HepG2 (cell line): ENCODE measurements around the gene HEY2. TPM values are rescaled to one million over a fixed set of nuclear protein-coding genes. Genes with fewer than 3 reads are reported as not detected.

Experiments
- ATAC-seq: fragments of 200-7000 bp; cut with Tn5 transposase; 3 replicates; pipeline ENCODE4 v1.9.1; 2020; ENCODE audit warnings: mild to moderate bottlenecking, moderate library complexity
- BruUV-seq: library from RNA; stranded (reverse); fragments of 400-500 nt; replicated peaks from 2 replicates; lab custom pipeline; 2021; lab: Mats Ljungman, UMichigan
- CTCF ChIA-PET: fragments of 300-600 bp; formaldehyde crosslinking; extraction: SDS; loops from one replicate; lab custom pipeline; 2021; ENCODE audit warnings: low total read pairs, inconsistent platforms, low intra/inter-chr PET ratio; lab: Yijun Ruan, JAX
- POLR2A ChIA-PET: fragments of 350-600 bp; sonication (Branson Sonifier 250); formaldehyde crosslinking; loops from one replicate; lab custom pipeline; 2020; ENCODE audit warnings: antibody characterized with exemption, inconsistent platforms; lab: Yijun Ruan, JAX
- DNase-seq: peaks from one replicate; pipeline ENCODE4 v3.0.0-alpha.2; 2015; ENCODE audit warnings: low spot score
- FAIRE-seq: peaks from 3 replicates; lab custom pipeline; 2011; peaks lifted over from hg19 to GRCh38; lab: Jason Lieb, UNC
- H2AFZ ChIP-seq: one replicate; pipeline ENCODE4 v1.6.1; 2011; ENCODE audit warnings: low read length, inconsistent platforms
- H3K27ac ChIP-seq: fragments of 300-600 bp; 3 replicates; pipeline ENCODE4 v1.8.0; 2011; ENCODE audit warnings: mixed run types, mild to moderate bottlenecking, mixed read lengths, low read length, inconsistent platforms; ENCODE audit not compliant: insufficient read depth; ENCODE audit errors: extremely low read length
- H3K27me3 ChIP-seq, 2 experiments: fragments of 200-600 bp in 1 of 2; 2 replicates in 1 of 2; 3 replicates in 1 of 2; pipeline versions ENCODE4 v1.6.0 to v1.8.0; 2011; ENCODE audit warnings: low read length in 2 of 2, mild to moderate bottlenecking in 2 of 2, moderate library complexity in 2 of 2, inconsistent platforms in 1 of 2; ENCODE audit not compliant: insufficient read depth in 2 of 2, control insufficient read depth in 1 of 2
- H3K36me3 ChIP-seq, 2 experiments: fragments of 200-600 bp in 1 of 2; replicated peaks in 1 of 2; 2 replicates in 1 of 2; 3 replicates in 1 of 2; pipeline versions ENCODE4 v1.5.1 to v1.8.0; 2011; ENCODE audit warnings: low read length in 2 of 2, inconsistent platforms in 1 of 2; ENCODE audit not compliant: insufficient read depth in 2 of 2, control insufficient read depth in 1 of 2
- H3K4me1 ChIP-seq: 2 replicates; pipeline ENCODE4 v1.5.1; 2012; ENCODE audit warnings: low read length, inconsistent platforms; ENCODE audit not compliant: insufficient read depth
- H3K4me2 ChIP-seq: 2 replicates; pipeline ENCODE4 v1.6.0; 2011; ENCODE audit warnings: low read depth, low read length, inconsistent platforms
- H3K4me3 ChIP-seq, 3 experiments: fragments of 200-600 bp in 1 of 3; sonication (generic), shearing (Covaris generic) in 1 of 3; replicated peaks in 1 of 3; 2 replicates each; pipeline ENCODE4 v1.5.1; 2011 to 2016; ENCODE audit warnings: low read length in 3 of 3, inconsistent platforms in 2 of 3, low read depth in 2 of 3, mild to moderate bottlenecking in 2 of 3, control low read depth in 1 of 3, mixed read lengths in 1 of 3; ENCODE audit not compliant: insufficient read depth in 1 of 3
- H3K79me2 ChIP-seq: one replicate; pipeline ENCODE4 v1.6.1; 2011; ENCODE audit warnings: low read length, inconsistent platforms; ENCODE audit not compliant: insufficient read depth
- H3K9ac ChIP-seq: 2 replicates; pipeline ENCODE4 v1.6.0; 2011; ENCODE audit warnings: mild to moderate bottlenecking, low read depth, low read length, inconsistent platforms; ENCODE audit not compliant: insufficient read depth
- H3K9me3 ChIP-seq: 2 replicates; pipeline ENCODE4 v1.5.1; 2012; ENCODE audit warnings: mild to moderate bottlenecking, low read length
- H4K20me1 ChIP-seq: 2 replicates; pipeline ENCODE4 v1.6.0; 2011; ENCODE audit warnings: inconsistent platforms, mild to moderate bottlenecking, low read length, moderate library complexity; ENCODE audit not compliant: insufficient read depth
- ADNP ChIP-seq: sonication (generic); formaldehyde crosslinking; IDR thresholded peaks from 2 replicates; pipeline ENCODE4 v1.4.0; 2020; ENCODE audit warnings: missing genetic modification reagents
- FIP1L1 ChIP-seq: fragments of 200-400 bp; formaldehyde crosslinking; IDR thresholded peaks from 2 replicates; pipeline ENCODE4 v1.6.1; 2018; ENCODE audit warnings: low read depth, mild to moderate bottlenecking, low read length, moderate library complexity, borderline replicate concordance; ENCODE audit not compliant: insufficient read depth
- FOXP1 ChIP-seq, 2 experiments: fragments of 450-650 bp in 1 of 2; IDR thresholded peaks; 2 replicates each; pipeline ENCODE4 v1.6.1; 2017 to 2018; ENCODE audit warnings: antibody characterized with exemption in 1 of 2
- NCOA1 ChIP-seq: sonication (generic); formaldehyde crosslinking; IDR thresholded peaks from 2 replicates; pipeline ENCODE4 v1.9.0; 2021; ENCODE audit warnings: missing genetic modification reagents
- SIN3B ChIP-seq: fragments of 150-350 bp; IDR thresholded peaks from 2 replicates; pipeline ENCODE4 v1.6.1; 2014; ENCODE audit warnings: low read length
- ZBTB34 ChIP-seq: sonication (generic); formaldehyde crosslinking; IDR thresholded peaks from 2 replicates; pipeline ENCODE4 v1.8.0; 2022; ENCODE audit warnings: mild to moderate bottlenecking, missing genetic modification reagents
- ZBTB42 ChIP-seq: sonication (generic); formaldehyde crosslinking; IDR thresholded peaks from 2 replicates; pipeline ENCODE4 v1.5.0; 2020; ENCODE audit warnings: mild to moderate bottlenecking, missing genetic modification reagents
- ZFY ChIP-seq: sonication (generic); formaldehyde crosslinking; IDR thresholded peaks from 2 replicates; pipeline ENCODE4 v1.4.0; 2020; ENCODE audit warnings: missing genetic modification reagents
- ZNF253 ChIP-seq: sonication (generic); formaldehyde crosslinking; IDR thresholded peaks from 2 replicates; pipeline ENCODE4 v1.8.0; 2022; ENCODE audit warnings: mild to moderate bottlenecking, missing genetic modification reagents, borderline replicate concordance
- ZNF274 ChIP-seq: sonication (generic); formaldehyde crosslinking; IDR thresholded peaks from 2 replicates; pipeline ENCODE4 v1.5.1; 2020; ENCODE audit warnings: mild to moderate bottlenecking, missing genetic modification reagents
- ZNF513 ChIP-seq: sonication (generic); formaldehyde crosslinking; conservative IDR thresholded peaks from 2 replicates; pipeline ENCODE4 v1.5.0; 2020; ENCODE audit warnings: missing genetic modification reagents
- ZNF710 ChIP-seq: sonication (generic); formaldehyde crosslinking; IDR thresholded peaks from 2 replicates; pipeline ENCODE4 v1.5.0; 2020; ENCODE audit warnings: mild to moderate bottlenecking, missing genetic modification reagents, borderline replicate concordance
- ZNF740 ChIP-seq: sonication (generic); formaldehyde crosslinking; IDR thresholded peaks from 2 replicates; pipeline ENCODE4 v1.4.0; 2020; ENCODE audit warnings: missing genetic modification reagents
- ZNF781 ChIP-seq: sonication (generic); formaldehyde crosslinking; IDR thresholded peaks from 2 replicates; pipeline ENCODE4 v1.5.1; 2020; ENCODE audit warnings: borderline replicate concordance, mild to moderate bottlenecking, missing genetic modification reagents; ENCODE audit errors: not compliant biosample characterization
- WGBS: methylation state at CpG from one replicate; pipeline ENCODE4 v1.1.6; 2017; ENCODE audit warnings: low lambda C conversion rate; 5-methylcytosine and 5-hydroxymethylcytosine counted together
- in situ Hi-C: cut with HindIII; loops from 2 replicates; pipeline ENCODE4 v1.10.0; 2017; ENCODE audit warnings: low pct_unique_long_range_greater_than_20kb; ENCODE audit not compliant: extremely low pct_ligation_motif_present
- intact Hi-C: fragments of 100-400 bp; cut with micrococcal nuclease; formaldehyde crosslinking; loops from one replicate; pipeline ENCODE4 v1.10.0; 2022; ENCODE audit not compliant: unreplicated experiment
- polyA plus RNA-seq, 8 experiments: library from polyadenylated mRNA; depleted of rRNA in 3 of 8; stranded (reverse) in 7 of 8; unstranded in 1 of 8; fragments of >200 nt; fragmentation: Illumina TruSeq in 4 of 8; extraction: Trizol in 4 of 8; gene quantifications; 2 replicates each; pipeline versions ENCODE4 v1.2.1 to v1.2.3, GENCODE V29; 2011 to 2016; ENCODE audit warnings: low read depth in 4 of 8, missing spikeins in 1 of 8, mixed read lengths in 1 of 8; ENCODE audit not compliant: insufficient read depth in 1 of 8
- total RNA-seq, 5 experiments: library from RNA; depleted of rRNA; stranded (reverse); fragments of >200 nt; fragmentation: Illumina TruSeq; extraction: Trizol; gene quantifications; 2 replicates each; pipeline ENCODE4 v1.2.3, GENCODE V29; 2016; ENCODE audit warnings: low read depth in 1 of 5

The HEY2 gene
- total and polyA plus RNA-seq, 2 of the 13 experiments (the other 11 are each of a cell fraction or from before 2014, with no cell fraction given), result 0.04 TPM

- TF ChIP-seq ZBTB34 (CRISPR knock-in tag), result no peak
- no peak for TF ChIP-seq ZNF781
- TF ChIP-seq FIP1L1, result no peak
- TF ChIP-seq FOXP1 (IDR thresholded peaks at IDR 0.05), result no peak
- no peak for TF ChIP-seq FOXP1 (CRISPR knock-in tag; IDR thresholded peaks at IDR 0.05)
- no peak for TF ChIP-seq ZNF274 (CRISPR knock-in tag)
- no peak for TF ChIP-seq ZBTB42 (CRISPR knock-in tag)
- no peak for TF ChIP-seq ZNF710 (CRISPR knock-in tag)
Measured at GRCh38 chr6:125797120-125797885, 47.9 kb downstream of the HEY2 start (continued).

- Histone ChIP-seq H3K27ac (no peak overlapping the region), H2AFZ (no peak overlapping the region), H3K4me2 (no peak overlapping the region), H3K79me2 (peaks cover 18% of the 10 kb centered on the region), H3K9me3 (no peaks in the 10 kb centered on the region), H4K20me1 (no peaks in the 10 kb centered on the region), H3K9ac (no peak overlapping the region), H3K4me1 (peaks cover 21% of the 10 kb centered on the region), H3K36me3 (peaks cover 2 to 4% of the 10 kb centered on the region in 2 experiments; a peak in 3 of 5 replicates), H3K4me3 (no peak overlapping the region), H3K27me3 (no peaks in the 10 kb centered on the region)
- FAIRE-seq, result no peak
- ChIA-PET POLR2A (no interaction called here), CTCF (no interaction called here)
- intact Hi-C loops, result no loop called here
- no TSS peak for BruUV-seq
- WGBS, result 92% methylated on average over 3 of the region's 3 CpGs
- DNase-seq, result no peak
- ATAC-seq, result no peak
- in situ Hi-C loops, result no loop called here
- TF ChIP-seq NCOA1, result no peak
- no peak for TF ChIP-seq ZFY (CRISPR knock-in tag)
- TF ChIP-seq ADNP (CRISPR knock-in tag), result no peak
- TF ChIP-seq SIN3B, result no peak
- TF ChIP-seq ZNF253 (CRISPR knock-in tag), result no peak
- TF ChIP-seq ZNF740 (CRISPR knock-in tag), result no peak
- TF ChIP-seq ZNF513 (CRISPR knock-in tag), result no peak
Measured at GRCh38 chr6:125797886-125798444, 48.5 kb downstream of the HEY2 start.
